RWPE2 (cell line): ENCODE results near the gene TRAP1.
"Not testable (repeated sequence)": the region's sequence is repeated elsewhere in the genome, so short reads cannot be mapped to it uniquely, and the experiment has no call there.

Experiments
- ATAC-seq: fragments of 200-7000 bp; cut with Tn5 transposase; 3 replicates; pipeline ENCODE4 v1.9.1; 2021; ENCODE audit warnings: low read depth
- DNase-seq: peaks from one replicate; pipeline ENCODE4 v3.0.0-alpha.2; 2020; ENCODE audit warnings: low spot score
- H3K27ac ChIP-seq: fragments of 450-650 bp; 2 replicates; pipeline ENCODE4 v1.5.1; 2017; ENCODE audit warnings: mild to moderate bottlenecking; ENCODE audit not compliant: poor library complexity, severe bottlenecking
- H3K27me3 ChIP-seq: fragments of 250-450 bp; sonication (Bioruptor Pico); 2 replicates; pipeline ENCODE4 v1.5.1; 2021; ENCODE audit warnings: mild to moderate bottlenecking, moderate library complexity; ENCODE audit not compliant: insufficient read depth, poor library complexity, severe bottlenecking
- H3K36me3 ChIP-seq: fragments of 250-450 bp; sonication (Bioruptor Pico); 2 replicates; pipeline ENCODE4 v1.5.1; 2020; ENCODE audit warnings: low read depth, mild to moderate bottlenecking, moderate library complexity
- H3K4me1 ChIP-seq: fragments of 250-450 bp; sonication (Bioruptor Pico); 2 replicates; pipeline ENCODE4 v1.5.1; 2021; ENCODE audit warnings: mild to moderate bottlenecking, moderate library complexity; ENCODE audit not compliant: insufficient read depth, poor library complexity, severe bottlenecking
- H3K4me3 ChIP-seq: fragments of 250-450 bp; sonication (Bioruptor Pico); 2 replicates; pipeline ENCODE4 v1.5.1; 2021; ENCODE audit warnings: mild to moderate bottlenecking, moderate library complexity; ENCODE audit not compliant: severe bottlenecking
- H3K9me3 ChIP-seq: fragments of 250-450 bp; sonication (Bioruptor Pico); 2 replicates; pipeline ENCODE4 v1.5.1; 2021; ENCODE audit warnings: mild to moderate bottlenecking, moderate library complexity; ENCODE audit not compliant: severe bottlenecking
- TF ChIP-seq, protein P1 (sequence below): fragments of 450-650 bp; IDR thresholded peaks from one replicate; pipeline ENCODE4 v1.5.1; 2017; ENCODE audit warnings: mild to moderate bottlenecking, moderate library complexity; ENCODE audit not compliant: poor library complexity, severe bottlenecking

TRAP1 gene

GRCh38 chr16:3718628-3719027, 1.3 kb upstream of the TRAP1 start:
- Histone ChIP-seq H3K27me3 (no peaks in the 10 kb centered on the region), H3K36me3 (peaks cover 24% of the 10 kb centered on the region), H3K4me3 (no peak overlapping the region), H3K27ac (no peak overlapping the region), H3K4me1 (no peaks in the 10 kb centered on the region), H3K9me3 (no peaks in the 10 kb centered on the region)
- DNase-seq (no peak), ATAC-seq (no peak)
- TF ChIP-seq, protein P1, sequence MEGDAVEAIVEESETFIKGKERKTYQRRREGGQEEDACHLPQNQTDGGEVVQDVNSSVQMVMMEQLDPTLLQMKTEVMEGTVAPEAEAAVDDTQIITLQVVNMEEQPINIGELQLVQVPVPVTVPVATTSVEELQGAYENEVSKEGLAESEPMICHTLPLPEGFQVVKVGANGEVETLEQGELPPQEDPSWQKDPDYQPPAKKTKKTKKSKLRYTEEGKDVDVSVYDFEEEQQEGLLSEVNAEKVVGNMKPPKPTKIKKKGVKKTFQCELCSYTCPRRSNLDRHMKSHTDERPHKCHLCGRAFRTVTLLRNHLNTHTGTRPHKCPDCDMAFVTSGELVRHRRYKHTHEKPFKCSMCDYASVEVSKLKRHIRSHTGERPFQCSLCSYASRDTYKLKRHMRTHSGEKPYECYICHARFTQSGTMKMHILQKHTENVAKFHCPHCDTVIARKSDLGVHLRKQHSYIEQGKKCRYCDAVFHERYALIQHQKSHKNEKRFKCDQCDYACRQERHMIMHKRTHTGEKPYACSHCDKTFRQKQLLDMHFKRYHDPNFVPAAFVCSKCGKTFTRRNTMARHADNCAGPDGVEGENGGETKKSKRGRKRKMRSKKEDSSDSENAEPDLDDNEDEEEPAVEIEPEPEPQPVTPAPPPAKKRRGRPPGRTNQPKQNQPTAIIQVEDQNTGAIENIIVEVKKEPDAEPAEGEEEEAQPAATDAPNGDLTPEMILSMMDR = no peak

- TF ChIP-seq, protein P1 = no peak
- H3K4me1 ChIP-seq = no peaks in the 10 kb centered on the region
- peaks cover 30% of the 10 kb centered on the region for H3K36me3 ChIP-seq
- ATAC-seq (no peak), DNase-seq (no peak)
- no peaks in the 10 kb centered on the region for H3K9me3 ChIP-seq
- peak overlapping the region; percentile 50 for H3K27ac ChIP-seq
- no peaks in the 10 kb centered on the region for H3K27me3 ChIP-seq
- H3K4me3 ChIP-seq = peak overlapping the region; percentile 88
These were observed 681 bp upstream of the TRAP1 start for GRCh38 chr16:3718019-3718391.

DNA sequence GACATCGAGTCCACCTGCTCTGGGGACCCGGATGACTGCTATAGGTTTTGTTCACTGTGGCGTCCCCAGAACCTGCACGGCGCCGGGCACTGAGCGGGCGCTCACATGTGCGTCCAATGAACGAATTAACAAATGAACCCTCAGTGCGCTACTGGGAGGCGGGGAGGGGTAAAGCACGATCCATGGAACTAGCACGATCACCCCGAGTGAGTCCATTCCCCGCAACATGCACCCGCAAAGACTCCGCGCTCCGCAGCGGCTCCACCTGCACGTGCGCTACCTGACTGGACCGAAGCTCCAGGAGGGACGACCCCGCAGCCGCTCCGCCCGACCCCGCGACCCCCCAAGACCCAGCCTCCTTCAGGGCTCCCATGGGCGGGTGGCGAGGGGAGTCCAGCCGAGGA, 491 bp downstream of the TRAP1 start:
- ATAC-seq = peak; percentile 48; the same call in 2 of the 3 replicates
- TF ChIP-seq, protein P1 = no peak
- DNase-seq = no peak

DNA sequence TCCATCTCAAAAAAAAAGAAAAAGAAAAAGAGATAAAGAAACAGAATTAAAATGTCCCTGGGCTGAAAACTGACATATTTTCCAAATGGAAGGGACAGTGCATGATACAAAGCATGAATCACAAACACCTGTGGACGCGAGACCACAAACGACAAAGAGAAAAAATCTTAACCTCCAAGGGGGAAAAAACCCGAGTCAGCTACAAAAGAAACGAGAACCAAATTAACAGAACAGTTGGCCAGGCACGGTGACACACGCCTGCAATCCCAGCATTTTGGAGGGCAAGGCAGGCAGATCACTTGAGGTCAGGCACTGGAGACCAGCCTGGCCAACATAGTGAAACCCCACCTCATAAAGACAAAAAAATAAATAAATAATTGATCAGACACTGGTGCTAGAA, 1.9 kb downstream of the TRAP1 start:
- TF ChIP-seq, protein P1 = no peak
- DNase-seq (no peak), ATAC-seq (no peak)
- Histone ChIP-seq H3K4me3 (no peak overlapping the region), H3K27me3 (no peaks in the 10 kb centered on the region), H3K27ac (no peak overlapping the region), H3K4me1 (no peaks in the 10 kb centered on the region), H3K9me3 (no peaks in the 10 kb centered on the region), H3K36me3 (peaks cover 35% of the 10 kb centered on the region)

More for the DNA sequence above, 491 bp downstream of the TRAP1 start:
- peak overlapping the region; percentile 88 for H3K4me3 ChIP-seq
- H3K27me3 ChIP-seq = no peaks in the 10 kb centered on the region
- peak overlapping the region; percentile 50 for H3K27ac ChIP-seq
- H3K9me3 ChIP-seq = no peaks in the 10 kb centered on the region
- peaks cover 32% of the 10 kb centered on the region for H3K36me3 ChIP-seq
- no peaks in the 10 kb centered on the region for H3K4me1 ChIP-seq

DNA sequence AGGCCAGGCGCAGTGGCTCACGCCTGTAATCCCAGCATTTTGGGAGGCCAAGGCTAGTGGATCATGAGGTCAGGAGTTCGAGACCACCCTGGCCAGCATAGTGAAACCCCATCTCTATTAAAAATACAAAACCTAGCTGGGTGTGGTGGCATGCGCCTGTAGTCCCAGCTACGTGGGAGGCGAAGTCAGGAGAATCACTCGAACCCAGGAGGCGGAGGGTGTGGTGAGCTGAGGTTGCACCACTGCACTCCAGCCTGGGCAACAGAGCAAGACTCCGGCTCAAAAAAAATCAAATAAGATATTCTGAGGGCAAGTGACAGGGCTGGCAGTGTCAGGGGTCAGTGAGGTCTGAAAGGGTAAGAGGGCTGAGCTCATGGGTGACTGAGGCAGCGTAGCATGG, 2.9 kb downstream of the TRAP1 start:
- H3K9me3 ChIP-seq, H3K27me3 ChIP-seq, H3K4me1 ChIP-seq, H3K4me3 ChIP-seq, H3K27ac ChIP-seq, ATAC-seq, DNase-seq: not testable (repeated sequence)
- H3K36me3 ChIP-seq = peaks cover 46% of the 10 kb centered on the region
